Rectal smooth muscle tissue (tissue), 1 donor: Measurements from ENCODE around the gene TNFRSF6B.

Experiments
- H3K27ac ChIP-seq: one replicate; pipeline ENCODE4 v1.7.0; 2013; ENCODE audit warnings: low read depth, low read length, inconsistent platforms
- H3K27me3 ChIP-seq: one replicate; pipeline ENCODE4 v1.7.0; 2013; ENCODE audit warnings: low read length; ENCODE audit not compliant: control insufficient read depth, insufficient read depth
- H3K36me3 ChIP-seq: one replicate; pipeline ENCODE4 v1.7.0; 2013; ENCODE audit warnings: low read length; ENCODE audit not compliant: control insufficient read depth, insufficient read depth
- H3K4me1 ChIP-seq: one replicate; pipeline ENCODE4 v1.7.0; 2013; ENCODE audit warnings: low read length; ENCODE audit not compliant: control insufficient read depth, insufficient read depth
- H3K4me3 ChIP-seq: one replicate; pipeline ENCODE4 v1.7.0; 2013; ENCODE audit warnings: low read length
- H3K9ac ChIP-seq: one replicate; pipeline ENCODE4 v1.7.0; 2013; ENCODE audit warnings: low read length

TNFRSF6B gene

GRCh38 chr20:63744574-63745423 lies 48.3 kb downstream of the TNFRSF6B start:
- peaks cover 2% of the 10 kb centered on the region for H3K36me3 ChIP-seq
- no peak overlapping the region for H3K27ac ChIP-seq
- H3K27me3 ChIP-seq, result no peaks in the 10 kb centered on the region
- no peak overlapping the region for H3K4me3 ChIP-seq
- peaks cover 6% of the 10 kb centered on the region for H3K4me1 ChIP-seq
- no peak overlapping the region for H3K9ac ChIP-seq

- Histone ChIP-seq H3K9ac (no peak overlapping the region), H3K36me3 (peaks cover 2% of the 10 kb centered on the region), H3K27me3 (no peaks in the 10 kb centered on the region), H3K4me1 (peaks cover 6% of the 10 kb centered on the region), H3K4me3 (no peak overlapping the region), H3K27ac (no peak overlapping the region)
Observed at GRCh38 chr20:63745424-63745805, 49.0 kb downstream of the TNFRSF6B start.

DNA sequence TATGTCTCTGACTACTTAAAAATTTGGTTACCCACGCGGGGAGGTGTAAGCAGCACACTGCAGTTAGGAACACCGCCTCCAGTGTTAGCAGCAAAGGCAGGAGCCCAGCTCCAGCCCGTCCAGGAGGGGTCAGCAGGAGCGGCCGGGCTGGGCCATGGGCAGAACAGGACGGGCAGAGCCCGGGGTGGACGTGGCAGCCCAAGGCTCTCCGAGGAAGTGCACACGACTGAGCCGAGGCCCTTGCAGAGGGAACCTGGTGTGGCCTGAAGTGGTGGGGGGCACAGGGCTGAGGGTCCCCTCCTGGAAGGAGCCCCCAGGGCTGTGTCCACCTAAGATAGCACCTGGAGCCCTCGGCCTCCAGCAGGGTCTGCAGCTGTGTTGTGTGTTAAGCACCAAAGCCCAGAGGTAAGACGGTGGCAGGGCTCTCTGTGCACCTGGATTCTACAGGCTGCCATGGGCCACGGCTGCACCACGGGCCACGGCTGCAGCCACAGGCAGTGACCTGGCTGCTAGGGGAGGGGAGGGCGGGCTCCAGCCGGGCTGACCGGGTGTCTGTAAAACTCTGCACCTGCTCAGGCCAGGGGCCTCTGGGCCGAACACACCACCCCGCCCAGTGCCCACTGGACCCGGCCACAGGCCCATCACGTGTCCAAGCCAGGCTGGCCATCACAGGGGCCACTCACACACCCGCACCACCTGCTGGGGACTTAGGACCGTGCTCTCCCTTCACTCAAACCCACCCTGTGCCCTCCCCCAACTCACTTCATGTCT lies 49.7 kb downstream of the TNFRSF6B start:
- no peak overlapping the region for H3K27ac ChIP-seq
- no peaks in the 10 kb centered on the region for H3K27me3 ChIP-seq
- no peak overlapping the region for H3K9ac ChIP-seq
- peaks cover 2% of the 10 kb centered on the region for H3K36me3 ChIP-seq
- peaks cover 5% of the 10 kb centered on the region for H3K4me1 ChIP-seq
- no peak overlapping the region for H3K4me3 ChIP-seq

GRCh38 chr20:63746751-63747315 lies 50.4 kb downstream of the TNFRSF6B start:
- no peaks in the 10 kb centered on the region for H3K27me3 ChIP-seq
- H3K36me3 ChIP-seq, result peaks cover 2% of the 10 kb centered on the region
- no peak overlapping the region for H3K9ac ChIP-seq
- no peak overlapping the region for H3K4me3 ChIP-seq
- no peak overlapping the region for H3K27ac ChIP-seq
- H3K4me1 ChIP-seq, result no peaks in the 10 kb centered on the region

DNA sequence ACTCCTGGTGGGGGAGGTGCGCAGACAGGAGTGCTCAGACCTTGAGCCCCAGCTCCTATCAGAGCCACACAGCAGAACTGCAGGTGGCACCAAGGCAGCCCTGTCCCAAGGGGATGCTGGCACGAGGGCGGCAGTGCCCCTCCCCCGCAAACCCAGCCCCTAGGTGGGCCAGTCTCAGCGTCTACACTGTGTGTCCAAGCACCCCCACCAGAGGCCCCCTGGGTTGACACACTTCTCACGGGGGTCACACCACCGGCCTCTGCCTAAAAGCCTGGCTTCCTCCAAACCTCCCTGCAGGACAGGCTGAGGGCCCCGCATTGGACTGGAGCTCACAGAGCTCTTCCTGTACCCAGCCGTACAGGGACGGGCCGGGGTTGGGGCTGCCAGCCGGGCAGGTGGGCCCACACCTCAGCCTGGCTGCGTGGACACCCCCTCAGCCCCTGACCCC lies 51.2 kb downstream of the TNFRSF6B start:
- Histone ChIP-seq H3K36me3 (peaks cover 2% of the 10 kb centered on the region), H3K9ac (no peak overlapping the region), H3K27me3 (no peaks in the 10 kb centered on the region), H3K27ac (no peak overlapping the region), H3K4me3 (no peak overlapping the region), H3K4me1 (no peaks in the 10 kb centered on the region)
